ENCODE measurements around the gene ST14.
A peak's percentile ranks its signal among the peaks of the same experiment; 100 is the strongest.

The ST14 gene

GRCh38 chr11:130150790-130151189 lies 8.8 kb upstream of the ST14 start:
- CTCF ChIA-PET, result interaction anchor here (1.2 to 3.3 kb wide), 4 partner anchors 19 to 711 kb away, joined by 3 to 24 read pairs (median 4); no protein-coding TSS in a partner anchor
- POLR2A ChIA-PET, result no interaction called here
- no peak for TF ChIP-seq CTCF (IDR thresholded peaks at IDR 0.05; ENCODE audit: control extremely low read depth, extremely low read depth, low read depth, missing control alignments)

DNA sequence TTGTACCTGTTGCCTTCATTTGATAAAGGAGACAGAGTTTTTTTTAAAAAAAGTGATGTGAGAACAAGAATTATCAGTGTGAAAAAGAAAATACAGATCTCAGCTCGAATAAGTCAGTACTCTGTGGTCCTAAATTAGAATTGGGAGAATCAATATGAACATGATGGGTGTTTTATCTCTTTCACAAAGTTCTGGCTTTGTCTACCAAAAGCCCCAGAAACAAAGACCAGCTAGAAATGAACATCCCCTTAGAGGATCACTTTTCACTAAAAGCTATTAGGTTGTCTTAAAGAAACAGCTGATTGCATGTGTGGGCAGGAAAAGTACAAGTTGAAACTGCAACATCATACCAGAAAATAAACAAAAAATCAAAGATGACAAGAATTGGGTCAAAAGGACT lies 8.4 kb upstream of the ST14 start:
- ChIA-PET CTCF (interaction anchor here (1.3 to 3.3 kb wide), 3 partner anchors 19 to 711 kb away, joined by 3 to 24 read pairs (median 4); no protein-coding TSS in a partner anchor), POLR2A (no interaction called here)
- peak; percentile 43 for DNase-seq (ENCODE audit: extremely low spot score)
- no peak for TF ChIP-seq CTCF (IDR thresholded peaks at IDR 0.05; ENCODE audit: control extremely low read depth, extremely low read depth, low read depth, missing control alignments)

More at GRCh38 chr11:130150790-130151189, 8.8 kb upstream of the ST14 start:
- DNase-seq (ENCODE audit: extremely low spot score), result peak; percentile 49

GRCh38 chr11:130156108-130157022 lies 3.2 kb upstream of the ST14 start:
- DNase-seq (ENCODE audit: extremely low spot score), result no peak
- TF ChIP-seq CTCF (IDR thresholded peaks at IDR 0.05; ENCODE audit: control extremely low read depth, extremely low read depth, low read depth, missing control alignments), result no peak
- POLR2A ChIA-PET, result interaction anchor here (0.6 kb wide), 1 partner anchor 37 kb away, joined by 3 read pairs; no protein-coding TSS in a partner anchor
- CTCF ChIA-PET, result interaction anchor here (1.9 kb wide), 1 partner anchor 24 kb away, joined by 7 read pairs; no protein-coding TSS in a partner anchor

GRCh38 chr11:130157101-130157500 lies 2.5 kb upstream of the ST14 start:
- POLR2A ChIA-PET, result no interaction called here
- no peak for TF ChIP-seq CTCF (IDR thresholded peaks at IDR 0.05; ENCODE audit: control extremely low read depth, extremely low read depth, low read depth, missing control alignments)
- DNase-seq (ENCODE audit: extremely low spot score), result no peak
- CTCF ChIA-PET, result interaction anchor here (1.0 to 1.8 kb wide), 2 partner anchors 11 to 25 kb away, joined by 4 to 5 read pairs; no protein-coding TSS in a partner anchor

DNA sequence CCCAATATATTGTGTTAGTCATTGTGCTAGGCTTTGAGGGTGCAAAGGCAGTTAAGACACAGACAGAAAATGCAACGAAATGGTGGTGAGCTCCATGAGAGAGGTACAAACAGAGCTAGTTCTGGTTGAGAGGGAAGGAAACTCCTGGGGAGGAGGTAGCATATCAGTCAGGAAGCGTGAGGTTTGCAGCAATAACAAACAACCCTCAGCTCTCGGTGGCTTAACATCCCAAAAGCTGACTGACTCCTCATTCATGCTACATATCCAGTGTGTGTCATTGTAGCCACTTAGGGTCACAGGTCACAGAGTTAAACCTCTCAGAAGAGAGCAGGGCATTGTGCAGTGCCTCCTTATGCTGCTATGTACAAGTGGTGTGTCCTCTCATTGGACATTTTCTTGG lies 1.7 kb upstream of the ST14 start:
- no peak for DNase-seq (ENCODE audit: extremely low spot score)
- ChIA-PET POLR2A (no interaction called here), CTCF (interaction anchor here (1.0 to 1.8 kb wide), 3 partner anchors 11 to 55 kb away, joined by 3 to 5 read pairs (median 4); no protein-coding TSS in a partner anchor)
- TF ChIP-seq CTCF (IDR thresholded peaks at IDR 0.05; ENCODE audit: control extremely low read depth, extremely low read depth, low read depth, missing control alignments), result no peak

GRCh38 chr11:130159139-130159538 lies 443 bp upstream of the ST14 start:
- DNase-seq (ENCODE audit: extremely low spot score), result no peak
- ChIA-PET CTCF (no interaction called here), POLR2A (no interaction called here)
- TF ChIP-seq CTCF (IDR thresholded peaks at IDR 0.05; ENCODE audit: control extremely low read depth, extremely low read depth, low read depth, missing control alignments), result no peak
